Inflammatory macrophage treated with lipopolysaccharide for 1 hour (primary cell): ENCODE results near the gene LRWD1.
"Not testable (repeated sequence)": the region's sequence is repeated elsewhere in the genome, so short reads cannot be mapped to it uniquely, and the experiment has no call there.

ENCODE experiments used
- DNase-seq, 2 donors: peaks; one replicate each; pipeline ENCODE4 v3.0.0-alpha.2; 2020 to 2022

The LRWD1 gene

GRCh38 chr7:102444961-102445673 lies 19.7 kb upstream of the LRWD1 start:
- no peak for DNase-seq

- DNase-seq = no peak
Observed at GRCh38 chr7:102445674-102446071, 19.1 kb upstream of the LRWD1 start.

- DNase-seq = no peak
Observed at GRCh38 chr7:102446387-102447156, 18.2 kb upstream of the LRWD1 start.

GRCh38 chr7:102447311-102447710 lies 17.5 kb upstream of the LRWD1 start:
- DNase-seq = no peak

- no peak for DNase-seq
Observed at GRCh38 chr7:102449136-102449535, 15.6 kb upstream of the LRWD1 start.

- peak; percentile 30 to 44 for DNase-seq
Observed at GRCh38 chr7:102450242-102450641, 14.5 kb upstream of the LRWD1 start.

- DNase-seq = no peak
Observed at GRCh38 chr7:102451371-102452054, 13.3 kb upstream of the LRWD1 start.

- DNase-seq = no peak
Observed at GRCh38 chr7:102452451-102452850, 12.3 kb upstream of the LRWD1 start.

GRCh38 chr7:102453319-102453718 lies 11.5 kb upstream of the LRWD1 start:
- no peak for DNase-seq

GRCh38 chr7:102454468-102454867 lies 10.3 kb upstream of the LRWD1 start:
- DNase-seq = peak; percentile 4 to 54

GRCh38 chr7:102454932-102455331 lies 9.9 kb upstream of the LRWD1 start:
- not testable (repeated sequence) for DNase-seq

- no peak for DNase-seq
Observed at GRCh38 chr7:102455596-102455995, 9.2 kb upstream of the LRWD1 start.

GRCh38 chr7:102456327-102456726 lies 8.5 kb upstream of the LRWD1 start:
- DNase-seq = no peak

- no peak for DNase-seq
Observed at GRCh38 chr7:102457352-102457924, 7.3 kb upstream of the LRWD1 start.

GRCh38 chr7:102459221-102459844 lies 5.5 kb upstream of the LRWD1 start:
- DNase-seq = no peak

- DNase-seq = no peak
Observed at GRCh38 chr7:102460467-102460866, 4.3 kb upstream of the LRWD1 start.

GRCh38 chr7:102463841-102464576 lies 775 bp upstream of the LRWD1 start:
- no peak for DNase-seq

- DNase-seq = no peak
Observed at GRCh38 chr7:102466097-102466496, 1.3 kb downstream of the LRWD1 start.

GRCh38 chr7:102467581-102468477 lies 3.0 kb downstream of the LRWD1 start:
- DNase-seq = no peak

GRCh38 chr7:102468478-102469350 lies 3.9 kb downstream of the LRWD1 start:
- DNase-seq = no peak
